H1 (cell line): Measurements from ENCODE around the gene PHRF1. TPM values are rescaled to one million over a fixed set of nuclear protein-coding genes. Genes with fewer than 3 reads are reported as not detected.

Source experiments
- CTCF ChIA-PET: fragments of 300-600 bp; sonication (Branson Sonifier 250); formaldehyde crosslinking; loops from one replicate; lab custom pipeline; 2021; ENCODE audit not compliant: partially characterized antibody; lab: Charles Lee
- POLR2A ChIA-PET: fragments of 300-600 bp; sonication (Branson Sonifier 250); formaldehyde crosslinking; loops from one replicate; lab custom pipeline; 2021; ENCODE audit warnings: inconsistent platforms; ENCODE audit not compliant: partially characterized antibody; lab: Charles Lee
- DNase-seq, 2 experiments: peaks; one replicate each; pipeline versions ENCODE4 v3.0.0 to v3.0.0-alpha.2; 2010 to 2022; ENCODE audit warnings: low spot score in 2 of 2, low read depth in 1 of 2, mixed read lengths in 1 of 2
- FAIRE-seq: peaks from 2 replicates; lab custom pipeline; 2011; peaks lifted over from hg19 to GRCh38; lab: Jason Lieb, UNC
- H2AFZ ChIP-seq: 2 replicates; pipeline ENCODE4 v1.8.1; 2012; ENCODE audit warnings: low read length, inconsistent platforms
- H2AK5ac ChIP-seq: 2 replicates; pipeline ENCODE4 v1.6.1; 2013; ENCODE audit warnings: low read depth, low read length
- H2BK120ac ChIP-seq: replicated peaks from 2 replicates; pipeline ENCODE3; 2013; ENCODE audit warnings: low read depth, low read length, inconsistent platforms
- H2BK12ac ChIP-seq: 2 replicates; pipeline ENCODE4 v1.6.1; 2013; ENCODE audit warnings: low read depth, low read length
- H2BK15ac ChIP-seq: 2 replicates; pipeline ENCODE4 v1.6.1; 2013; ENCODE audit warnings: low read length
- H2BK20ac ChIP-seq: 2 replicates; pipeline ENCODE4 v1.6.1; 2013; ENCODE audit warnings: low read length
- H2BK5ac ChIP-seq: 2 replicates; pipeline ENCODE4 v1.6.1; 2013; ENCODE audit warnings: low read depth, low read length
- H3K14ac ChIP-seq: 2 replicates; pipeline ENCODE4 v1.6.1; 2013; ENCODE audit warnings: inconsistent platforms; ENCODE audit not compliant: insufficient read length
- H3K18ac ChIP-seq: 2 replicates; pipeline ENCODE4 v1.6.1; 2013; ENCODE audit warnings: low read length; ENCODE audit errors: extremely low read depth
- H3K23ac ChIP-seq: 2 replicates; pipeline ENCODE4 v1.6.1; 2013; ENCODE audit warnings: inconsistent platforms; ENCODE audit not compliant: insufficient read length
- H3K23me2 ChIP-seq: 2 replicates; pipeline ENCODE4 v1.6.1; 2013; ENCODE audit warnings: low read depth, low read length
- H3K27ac ChIP-seq: 2 replicates; pipeline ENCODE4 v1.6.1; 2011; ENCODE audit warnings: low read depth, low read length, inconsistent platforms
- H3K27me3 ChIP-seq, 4 experiments: replicated peaks in 1 of 4; 1 replicate in 1 of 4; 2 replicates in 3 of 4; pipeline versions ENCODE4 v1.6.1 to v1.8.1; 2011 to 2013; ENCODE audit warnings: low read length in 3 of 4, mild to moderate bottlenecking in 3 of 4, inconsistent platforms in 2 of 4, mixed read lengths in 2 of 4, moderate library complexity in 1 of 4; ENCODE audit not compliant: control insufficient read depth in 3 of 4, insufficient read depth in 3 of 4; ENCODE audit errors: extremely low read depth in 1 of 4
- H3K36me3 ChIP-seq, 4 experiments: 2 replicates each; pipeline versions ENCODE4 v1.6.1 to v1.8.1; 2011 to 2013; ENCODE audit warnings: mild to moderate bottlenecking in 4 of 4, low read length in 3 of 4, moderate library complexity in 2 of 4, control low read depth in 1 of 4, inconsistent platforms in 1 of 4; ENCODE audit not compliant: insufficient read depth in 4 of 4, control insufficient read depth in 2 of 4
- H3K4ac ChIP-seq: replicated peaks from 2 replicates; pipeline ENCODE3; 2013; ENCODE audit warnings: low read length, low read depth, mixed read lengths, inconsistent platforms; ENCODE audit not compliant: insufficient read length
- H3K4me1 ChIP-seq, 4 experiments: replicated peaks in 1 of 4; 1 replicate in 1 of 4; 2 replicates in 3 of 4; pipeline versions ENCODE4 v1.6.1 to v1.8.1; 2011 to 2013; ENCODE audit warnings: low read length in 3 of 4, inconsistent platforms in 2 of 4, mixed read lengths in 1 of 4; ENCODE audit not compliant: insufficient read depth in 4 of 4, control insufficient read depth in 3 of 4
- H3K4me2 ChIP-seq, 2 experiments: 2 replicates each; pipeline versions ENCODE4 v1.6.1 to v1.8.1; 2011 to 2013; ENCODE audit warnings: low read depth in 2 of 2, low read length in 2 of 2, control low read depth in 1 of 2, inconsistent platforms in 1 of 2, mild to moderate bottlenecking in 1 of 2; ENCODE audit not compliant: insufficient read depth in 1 of 2
- H3K4me3 ChIP-seq, 4 experiments: fragments of 200-600, 300-600 bp in 1 of 4; sonication (generic), shearing (Covaris generic), sonication (Bioruptor Twin) in 1 of 4; 2 replicates each; pipeline versions ENCODE4 v1.5.1 to v1.8.1; 2011 to 2016; ENCODE audit warnings: low read length in 4 of 4, low read depth in 3 of 4, control low read depth in 2 of 4, inconsistent platforms in 2 of 4, mild to moderate bottlenecking in 2 of 4, mixed read lengths in 1 of 4, moderate library complexity in 1 of 4; ENCODE audit not compliant: insufficient read depth in 2 of 4; ENCODE audit errors: extremely low read depth in 1 of 4
- H3K56ac ChIP-seq: replicated peaks from 2 replicates; pipeline ENCODE3; 2013; ENCODE audit warnings: low read depth, mild to moderate bottlenecking, mixed read lengths, low read length, inconsistent platforms; ENCODE audit not compliant: insufficient read length
- H3K79me1 ChIP-seq: 2 replicates; pipeline ENCODE4 v1.6.1; 2013; ENCODE audit warnings: low read depth, low read length, control low read depth
- H3K79me2 ChIP-seq, 2 experiments: 2 replicates each; pipeline versions ENCODE4 v1.6.1 to v1.8.1; 2012 to 2013; ENCODE audit warnings: low read length in 2 of 2, mild to moderate bottlenecking in 2 of 2, inconsistent platforms in 1 of 2; ENCODE audit not compliant: insufficient read depth in 2 of 2, control insufficient read depth in 1 of 2
- H3K9ac ChIP-seq, 4 experiments: replicated peaks in 1 of 4; 1 replicate in 1 of 4; 2 replicates in 3 of 4; pipeline versions ENCODE4 v1.6.1 to v1.8.1; 2011 to 2013; ENCODE audit warnings: low read depth in 3 of 4, low read length in 3 of 4, control low read depth in 2 of 4, mild to moderate bottlenecking in 2 of 4, moderate library complexity in 2 of 4, inconsistent platforms in 1 of 4; ENCODE audit errors: extremely low read depth in 1 of 4
- H3K9me3 ChIP-seq, 2 experiments: 2 replicates each; pipeline versions ENCODE4 v1.6.1 to v1.8.1; 2012 to 2013; ENCODE audit warnings: mild to moderate bottlenecking in 2 of 2, moderate library complexity in 2 of 2, control low read depth in 1 of 2, inconsistent platforms in 1 of 2, low read depth in 1 of 2, low read length in 1 of 2, mixed read lengths in 1 of 2; ENCODE audit not compliant: insufficient read depth in 2 of 2
- H4K20me1 ChIP-seq, 2 experiments: replicated peaks in 1 of 2; 2 replicates each; pipeline versions ENCODE3 to v1.8.1; 2011 to 2013; ENCODE audit warnings: inconsistent platforms in 2 of 2, low read length in 2 of 2, mild to moderate bottlenecking in 1 of 2; ENCODE audit not compliant: insufficient read depth in 2 of 2, control insufficient read depth in 1 of 2
- H4K5ac ChIP-seq: 2 replicates; pipeline ENCODE4 v1.6.1; 2013; ENCODE audit warnings: low read length, low read depth, mixed read lengths, inconsistent platforms; ENCODE audit not compliant: insufficient read length
- H4K8ac ChIP-seq: 2 replicates; pipeline ENCODE4 v1.8.0; 2013; ENCODE audit warnings: mild to moderate bottlenecking, moderate library complexity, low read length, inconsistent platforms; ENCODE audit not compliant: insufficient read depth; ENCODE audit errors: extremely low read depth
- H4K91ac ChIP-seq: replicated peaks from 2 replicates; pipeline ENCODE3; 2013; ENCODE audit warnings: low read length, mixed read lengths, inconsistent platforms; ENCODE audit not compliant: insufficient read length
- ZNF274 ChIP-seq: IDR thresholded peaks from 2 replicates; pipeline ENCODE4 v1.7.0; 2012; ENCODE audit warnings: low read length, borderline replicate concordance; ENCODE audit errors: extremely low read depth
- WGBS, 2 experiments: shearing (Covaris generic) in 1 of 2; methylation state at CpG; one replicate each; pipeline versions ENCODE4 v1.1.6 to v1.1.7; 2013 to 2015; ENCODE audit warnings: low lambda C conversion rate in 2 of 2, mixed read lengths in 2 of 2, inconsistent platforms in 1 of 2, low coverage in 1 of 2, missing lambda C conversion rate in 1 of 2; ENCODE audit not compliant: insufficient replicate concordance in 2 of 2, insufficient coverage in 1 of 2, insufficient read length in 1 of 2; ENCODE audit errors: extremely low coverage in 1 of 2, missing lambda C conversion rate in 1 of 2; 5-methylcytosine and 5-hydroxymethylcytosine counted together
- polyA plus RNA-seq, 7 experiments: library from polyadenylated mRNA; depleted of rRNA in 3 of 7; stranded (reverse) in 5 of 7; unstranded in 2 of 7; fragments of >200 nt in 5 of 7; fragments of 200-250 nt in 2 of 7; gene quantifications; 1 replicate in 5 of 7; 2 replicates in 1 of 7; 4 replicates in 1 of 7; pipeline versions ENCODE4 v1.2.1 to v1.2.3, GENCODE V29; 2011 to 2013; ENCODE audit warnings: missing spikeins in 2 of 7, mixed read lengths in 2 of 7
- total RNA-seq: library from RNA; stranded (reverse); fragmentation: NEBNext Ultra II Directional; extraction: Animal tissue kit (Norgen Biotek cat#: 25700); gene quantifications from 2 replicates; pipeline ENCODE4 v1.2.1, GENCODE V29; 2021

The PHRF1 gene
- total and polyA plus RNA-seq, 2 of the 8 experiments (the other 6 are each of a cell fraction or from before 2014, with no cell fraction given) = 13.4 to 37.3 TPM

GRCh38 chr11:645536-645935 is 69.3 kb downstream of the PHRF1 start:
- POLR2A ChIA-PET = interaction anchor here (1.4 to 4.2 kb wide), 2 partner anchors 10 to 48 kb away, joined by 3 to 19 read pairs; no protein-coding TSS in a partner anchor
- no peak for FAIRE-seq
- TF ChIP-seq ZNF274 = no peak

More at GRCh38 chr11:645536-645935, 69.3 kb downstream of the PHRF1 start:
- Histone ChIP-seq H2AFZ (no peak overlapping the region), H3K9me3 (no peaks in the 10 kb centered on the region; a peak in 1 of 4 replicates), H3K56ac (no peak overlapping the region), H4K8ac (no peak overlapping the region), H2BK20ac (no peak overlapping the region), H3K79me2 (no peaks in the 10 kb centered on the region), H3K79me1 (no peaks in the 10 kb centered on the region), H3K27me3 (peaks cover 0 to 3% (median 1%) of the 10 kb centered on the region in 4 experiments; a peak in 5 of 7 replicates), H2AK5ac (no peak overlapping the region), H2BK5ac (no peak overlapping the region), H4K5ac (no peak overlapping the region), H3K4me1 (peaks cover 0 to 6% (median 2%) of the 10 kb centered on the region in 4 experiments; a peak in 5 of 7 replicates), H3K23me2 (no peaks in the 10 kb centered on the region), H3K4ac (no peak overlapping the region), H4K20me1 (peaks cover 0 to 4% of the 10 kb centered on the region in 2 experiments), H3K4me3 (no peak overlapping the region), H4K91ac (no peak overlapping the region), H3K4me2 (no peak overlapping the region), H3K14ac (no peak overlapping the region), H3K27ac (no peak overlapping the region), H2BK12ac (no peak overlapping the region), H3K36me3 (peaks cover 0 to 3% (median under 1%) of the 10 kb centered on the region in 4 experiments; a peak in 1 of 8 replicates), H3K18ac (no peak overlapping the region), H2BK120ac (no peak overlapping the region), H3K23ac (no peak overlapping the region), H3K9ac (no peak overlapping the region), H2BK15ac (no peak overlapping the region)
- 79% methylated on average over 16 of the region's 16 CpGs; no CpG with 5 or more reads in 1 of the 2 experiments for WGBS, 2 experiments
- DNase-seq = no peak
- CTCF ChIA-PET = interaction anchor here (0.6 to 1.1 kb wide), 3 partner anchors 8 to 86 kb away, joined by 3 read pairs; partner anchors contain the start of gene DRD4
